Germinal center (tissue), 1 donor: ENCODE results near the gene TFR2.

Experiments
- DNase-seq: peaks from one replicate; pipeline ENCODE4 v3.0.0; 2012; ENCODE audit warnings: mixed read lengths, low spot score

TFR2 gene

DNA sequence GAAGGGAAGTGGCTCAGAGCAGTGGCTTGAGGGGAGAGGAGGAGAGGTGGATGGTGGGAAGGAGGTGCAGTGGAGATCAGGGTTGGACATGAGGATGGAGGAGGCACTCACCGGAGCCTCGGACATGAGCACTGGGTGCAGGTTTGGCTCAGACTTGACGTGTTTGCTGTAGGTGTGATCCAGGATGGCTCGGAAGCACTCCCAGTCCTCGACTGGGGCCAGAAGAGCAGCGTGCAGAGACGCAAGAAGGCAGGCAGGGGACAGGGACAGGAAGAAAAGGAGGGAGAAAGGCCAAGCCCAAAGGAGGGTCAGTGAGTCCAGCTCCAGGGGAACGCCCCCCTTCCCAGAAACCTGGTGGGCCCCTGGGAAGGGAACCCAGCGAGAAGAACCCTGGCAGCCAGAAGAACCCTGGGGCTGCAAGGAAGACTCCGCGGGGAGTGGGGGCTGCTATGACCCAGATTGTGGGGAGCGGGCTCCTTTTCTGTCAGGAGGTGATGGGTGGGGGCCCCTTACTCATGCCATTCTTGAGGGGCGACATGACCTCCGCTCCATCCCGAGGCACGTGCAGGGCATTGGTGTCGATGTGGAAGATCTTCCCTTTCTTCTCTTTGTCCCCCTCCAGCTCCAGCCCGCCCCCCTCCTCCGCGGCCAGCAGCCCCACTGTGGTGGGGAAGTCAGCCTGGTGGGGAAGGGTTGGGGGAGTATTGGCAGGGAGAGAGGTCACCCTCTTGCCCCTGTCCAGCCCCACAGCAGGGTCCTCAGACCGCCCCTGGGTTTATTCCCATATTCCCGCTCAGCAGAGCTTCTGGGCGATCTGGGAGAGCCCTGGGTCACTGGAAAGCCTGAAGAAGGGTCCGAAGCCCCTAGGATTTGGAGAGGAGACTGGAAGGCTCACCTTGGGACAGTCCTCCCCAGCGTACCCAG is 13.8 kb upstream of the TFR2 start:
- no peak for DNase-seq

DNA sequence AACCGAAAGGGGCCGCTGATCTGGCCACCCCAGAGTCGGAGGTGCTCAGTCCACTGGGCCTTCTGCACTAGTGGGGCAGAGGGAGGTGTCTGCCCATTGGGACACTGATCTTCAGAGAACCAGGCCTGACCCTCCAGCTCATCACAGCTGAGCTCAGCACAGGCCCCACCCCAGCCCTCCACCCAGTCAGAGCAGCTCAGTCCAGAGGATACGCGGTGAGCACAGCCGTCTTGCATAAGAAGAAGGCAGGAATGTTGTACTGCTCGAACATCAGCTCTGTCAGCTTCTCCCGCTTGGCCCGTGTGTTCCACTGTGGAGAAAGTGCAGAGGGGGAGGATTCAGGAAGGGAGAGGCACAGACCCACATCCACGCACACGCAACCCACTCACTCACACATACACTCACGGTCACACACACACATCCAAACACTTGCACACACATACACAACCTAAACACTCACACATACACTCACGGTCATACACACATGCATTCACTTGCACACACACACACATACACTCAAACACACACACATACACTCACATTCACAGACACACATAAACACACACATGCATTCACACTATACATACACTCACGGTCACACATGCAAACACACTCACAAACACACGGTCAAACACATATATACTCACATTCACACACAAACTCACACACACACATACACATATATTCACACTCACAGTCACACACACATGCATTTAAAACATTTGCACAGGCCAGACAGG is 8.6 kb upstream of the TFR2 start:
- DNase-seq: no peak

DNA sequence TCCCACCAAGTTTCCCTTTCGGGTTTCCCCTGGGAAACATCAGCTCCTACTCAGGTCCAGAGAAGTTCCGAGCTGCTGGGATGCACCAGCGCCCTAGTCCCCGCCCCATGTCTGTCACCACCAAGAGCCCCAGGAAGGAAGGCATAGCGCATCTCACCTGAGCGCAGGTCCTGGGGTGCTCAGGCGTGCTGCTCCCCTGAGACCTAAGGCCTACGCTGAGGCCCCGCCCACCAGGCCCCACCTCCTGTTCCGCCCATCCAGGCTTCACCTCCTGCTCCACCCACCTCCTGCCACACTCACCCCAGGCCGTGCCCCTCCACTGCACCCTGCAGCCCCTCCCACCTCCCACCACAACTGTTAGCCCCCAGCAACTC is 1.2 kb upstream of the TFR2 start:
- peak; percentile 97 for DNase-seq

DNA sequence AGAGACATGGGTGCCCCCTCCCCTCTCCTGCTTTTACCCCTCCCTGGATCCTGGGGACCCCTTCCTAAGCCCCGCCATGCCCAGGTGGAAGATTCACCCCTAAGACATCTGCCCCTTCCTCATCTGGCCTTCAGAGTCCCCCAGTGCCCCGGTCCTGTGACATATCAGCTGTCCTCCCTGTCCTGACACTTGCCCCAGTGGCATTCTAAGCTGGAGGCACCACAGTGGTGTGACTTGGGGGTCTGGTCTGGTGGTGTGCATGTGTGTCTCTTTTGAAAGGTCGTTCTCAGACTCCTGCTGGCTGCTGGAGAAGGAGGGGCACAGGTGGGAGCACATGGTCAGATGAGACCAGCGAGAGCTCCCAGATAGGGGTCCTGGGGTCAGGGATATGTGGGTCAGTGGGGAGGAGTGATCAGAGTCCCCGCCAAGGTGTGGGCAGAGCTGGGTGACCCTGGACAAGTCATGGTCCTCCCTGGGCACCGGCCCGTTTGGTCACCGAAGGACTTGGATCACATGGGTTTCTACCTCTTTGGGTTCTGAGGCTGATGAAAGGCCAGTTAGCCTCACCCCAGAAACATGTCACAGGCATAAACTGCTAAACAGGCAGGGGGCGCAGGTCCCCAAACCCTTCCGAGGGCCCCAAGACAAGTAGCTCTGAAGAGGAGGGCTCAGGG is 645 bp upstream of the TFR2 start:
- DNase-seq: no peak

DNA sequence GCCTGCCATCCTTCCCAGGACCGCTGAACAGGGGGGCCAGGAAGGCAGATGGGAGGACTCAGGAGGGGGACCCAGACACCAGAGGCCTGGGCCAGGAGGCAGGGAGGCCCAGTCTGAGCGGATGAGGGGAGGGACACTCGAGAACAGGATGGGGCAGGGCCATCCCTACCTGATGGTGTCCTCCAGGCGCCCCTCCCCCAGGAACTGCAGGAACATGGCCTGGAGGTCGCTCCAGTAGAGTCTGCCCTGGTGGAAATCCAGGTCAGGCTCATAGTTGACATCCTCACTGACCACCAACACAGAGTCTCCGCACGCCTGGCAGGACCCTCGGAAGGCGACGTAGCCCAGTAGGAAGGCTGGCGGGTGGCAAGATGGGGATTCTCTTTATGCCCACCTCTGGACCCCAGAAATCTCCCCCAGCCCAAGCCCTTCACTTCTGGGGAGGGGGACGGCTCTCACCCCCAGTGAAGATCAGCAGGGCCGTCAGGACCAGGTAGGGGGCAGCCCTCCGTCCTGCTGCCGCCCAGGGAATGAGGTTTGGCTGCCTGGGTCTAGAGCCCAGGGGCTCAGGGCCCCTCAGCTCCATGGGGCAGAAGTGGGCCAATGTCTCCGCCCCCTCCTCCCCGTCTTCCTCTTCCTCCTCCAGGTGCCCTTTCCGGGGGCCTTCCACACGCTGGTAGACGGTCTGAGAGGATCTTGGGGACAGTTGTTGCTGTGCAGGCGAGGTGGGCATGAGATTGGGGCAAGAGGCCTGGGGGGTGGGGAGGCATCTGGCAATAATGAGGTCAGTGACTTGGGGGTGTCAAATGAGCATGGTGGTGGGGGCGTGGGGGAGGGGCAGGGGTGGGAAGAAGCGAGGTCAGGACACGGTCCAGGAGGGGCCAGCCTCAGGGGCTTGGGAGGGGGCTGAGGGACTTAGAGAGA is 573 bp downstream of the TFR2 start:
- no peak for DNase-seq

DNA sequence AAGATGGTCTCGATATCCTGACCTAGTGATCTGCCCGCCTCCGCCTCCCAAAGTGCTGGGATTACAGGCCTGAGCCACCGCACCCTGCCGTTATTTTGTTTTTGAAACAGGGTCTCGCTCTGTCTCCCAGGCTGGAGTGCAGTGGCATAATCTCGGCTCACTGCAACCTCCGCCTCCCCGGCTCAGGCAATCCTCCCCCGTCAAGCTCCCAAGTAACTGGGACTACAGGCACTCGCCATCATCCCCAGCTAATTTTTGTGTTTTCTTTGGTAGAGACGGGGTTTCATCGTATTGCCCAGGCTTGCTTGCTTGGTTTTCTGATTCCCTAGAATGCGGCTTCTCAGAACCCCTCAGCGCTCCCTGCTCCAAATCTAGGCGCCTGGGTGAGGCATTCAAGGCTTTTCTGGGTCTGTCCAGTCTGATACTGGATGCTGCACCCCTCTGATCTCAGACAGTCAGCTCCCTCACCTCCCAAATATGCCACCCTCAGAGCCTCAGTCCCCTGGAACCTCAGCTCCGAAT is 1.3 kb downstream of the TFR2 start:
- DNase-seq: no peak

DNA sequence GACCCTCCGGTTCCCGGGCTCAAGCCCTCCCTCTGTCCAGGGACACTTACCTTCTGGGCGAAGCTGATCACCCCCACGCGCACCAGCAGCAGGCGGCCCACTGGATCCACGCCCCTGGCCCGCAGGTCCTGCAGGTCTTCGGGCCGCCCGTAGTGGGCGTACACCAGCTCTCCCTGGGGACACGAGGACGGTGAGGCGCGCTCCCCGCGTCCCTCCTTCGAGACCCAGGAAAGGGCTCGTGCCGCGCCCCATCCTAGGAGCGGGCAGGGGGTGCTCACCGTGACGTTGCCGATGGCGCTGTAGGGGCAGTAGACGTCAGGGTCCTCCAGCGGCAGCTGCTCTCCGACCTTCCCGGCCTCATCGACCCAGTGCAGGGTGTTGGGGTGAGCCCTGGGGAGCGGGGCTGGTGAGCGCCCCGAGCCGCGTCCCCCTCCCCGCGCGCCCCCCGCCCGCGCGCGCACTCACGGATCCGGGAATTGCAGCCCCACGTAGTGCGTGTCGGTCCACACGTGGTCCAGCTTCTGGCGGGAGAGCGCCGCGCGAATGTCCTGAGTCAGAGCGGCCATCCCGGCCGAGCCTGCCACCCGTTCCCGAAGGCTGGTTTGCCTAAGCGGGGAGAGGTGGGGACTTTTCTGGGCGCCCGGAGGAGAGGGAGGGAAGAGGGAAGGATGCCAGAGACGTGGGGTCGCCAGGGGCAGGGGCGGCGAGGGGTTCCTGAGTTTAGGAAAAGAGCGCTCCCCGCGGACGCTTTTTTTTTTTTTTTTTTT is 8.2 kb downstream of the TFR2 start:
- DNase-seq: peak; percentile 60

DNA sequence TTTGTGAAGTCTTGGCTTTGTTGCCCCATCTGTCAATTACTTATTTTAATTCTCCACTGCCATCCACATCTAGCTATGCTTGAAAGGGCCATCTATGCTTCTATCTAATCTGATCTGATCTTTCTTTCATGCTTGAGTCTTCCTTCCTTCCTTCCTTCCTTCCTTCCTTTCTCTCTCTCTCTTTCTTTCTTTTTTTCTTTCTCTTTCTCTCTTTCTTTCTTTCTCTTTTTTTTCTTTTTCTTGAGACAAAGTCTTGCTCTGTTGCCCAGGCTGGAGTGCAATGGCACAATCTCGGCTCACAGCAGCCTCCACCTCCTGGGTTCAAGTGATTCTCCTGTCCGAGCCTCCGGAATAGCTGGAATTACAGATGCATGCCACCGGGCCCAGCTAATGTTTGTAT is 11.3 kb downstream of the TFR2 start:
- DNase-seq: no peak

DNA sequence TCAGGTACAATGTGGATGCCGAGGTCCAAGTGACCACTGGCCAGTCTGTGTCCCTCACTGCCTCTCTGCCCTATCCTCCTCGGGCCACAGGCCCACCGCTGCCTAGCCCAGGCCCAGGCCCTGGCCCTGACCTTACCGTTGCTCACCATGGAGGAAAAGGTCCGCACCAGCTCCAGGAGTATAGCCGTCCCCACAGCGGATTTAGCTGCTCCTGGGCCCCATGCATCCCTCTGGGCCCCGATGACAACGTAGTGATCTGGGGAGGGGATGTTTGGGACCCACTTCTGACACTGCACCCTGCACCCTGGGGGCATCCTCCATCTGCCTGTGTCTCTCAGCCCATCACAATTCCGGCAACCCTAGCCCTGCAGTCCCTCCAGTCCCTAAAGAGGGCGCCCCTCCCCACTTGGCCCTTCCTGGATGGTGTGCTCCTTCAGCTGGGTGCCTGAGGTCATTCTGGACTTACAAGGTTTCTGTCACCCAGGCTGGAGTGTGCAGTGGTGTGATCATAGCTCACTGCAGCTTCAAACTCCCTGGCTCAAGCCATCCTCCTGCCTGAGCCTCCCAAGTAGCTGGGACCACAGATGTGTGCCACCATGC is 12.1 kb downstream of the TFR2 start:
- DNase-seq: no peak

DNA sequence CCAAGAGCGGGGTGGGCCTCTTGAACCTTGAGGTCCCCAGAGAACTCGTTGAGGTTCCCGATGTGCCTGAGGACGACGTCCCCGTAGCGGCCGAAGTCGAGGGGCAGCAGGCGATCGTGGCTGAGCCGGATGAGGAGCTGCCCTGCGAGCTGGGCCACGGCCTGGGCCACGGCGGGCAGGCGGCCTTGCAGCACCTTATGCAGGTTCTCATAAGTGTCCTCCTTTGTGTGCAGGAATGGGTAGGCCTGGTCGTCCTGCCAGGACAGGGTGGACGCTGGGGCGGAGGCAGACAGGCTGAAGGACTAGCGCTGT is 14.2 kb downstream of the TFR2 start:
- no peak for DNase-seq

DNA sequence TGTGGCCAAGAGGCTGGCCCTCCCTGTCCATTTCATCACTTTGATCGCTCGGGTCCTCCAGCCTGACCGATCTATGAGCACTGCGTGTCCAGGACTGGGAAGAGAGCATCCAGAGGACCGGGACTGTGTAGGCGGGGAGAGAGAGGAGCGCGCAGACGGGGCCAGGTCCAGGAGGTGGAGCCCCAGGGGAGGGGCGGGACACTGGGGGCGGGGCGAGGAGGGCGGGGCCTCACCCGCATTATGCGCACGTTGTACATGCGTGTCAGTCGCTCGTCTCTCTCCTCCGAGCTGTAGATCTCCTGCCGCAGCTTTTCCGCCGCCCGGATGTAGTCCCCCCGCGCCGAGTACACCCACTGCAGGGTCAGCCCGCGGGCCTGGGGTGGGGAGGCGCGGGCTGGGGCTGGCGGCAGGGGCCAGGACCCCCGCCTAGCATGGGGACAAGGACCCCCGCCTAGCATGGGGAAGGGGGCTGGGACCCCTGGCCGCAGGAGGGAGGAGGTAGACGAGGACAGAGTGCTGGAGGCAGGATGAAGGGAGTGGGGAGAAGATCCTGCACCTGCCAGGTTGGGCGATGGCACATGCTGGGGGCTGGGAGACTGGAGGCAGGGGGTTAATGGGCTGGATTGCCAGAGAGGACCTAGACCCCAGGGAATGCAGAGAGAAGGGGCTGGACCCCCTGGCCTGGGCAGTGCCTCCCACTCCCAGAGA is 14.7 kb downstream of the TFR2 start:
- DNase-seq: peak; percentile 96

DNA sequence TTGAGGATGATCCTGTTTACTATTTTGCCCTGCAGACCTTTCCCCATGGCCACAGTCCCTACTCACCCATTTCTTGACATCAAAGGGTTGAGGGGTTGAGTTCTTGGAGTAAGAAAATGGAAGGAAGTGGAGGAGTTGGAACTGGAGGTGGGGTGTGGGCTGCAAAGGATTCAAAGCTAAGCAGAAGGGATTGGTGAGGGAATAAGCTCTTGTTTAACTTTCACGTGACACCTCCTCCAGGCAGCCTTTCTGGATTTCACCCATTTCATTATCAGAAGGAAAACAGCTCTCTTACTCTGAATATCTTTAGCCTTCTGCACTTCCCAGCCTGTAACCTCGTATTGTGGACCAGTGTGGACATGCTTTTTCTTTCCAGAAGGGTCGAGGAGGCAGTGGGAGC is 15.3 kb downstream of the TFR2 start:
- no peak for DNase-seq

DNA sequence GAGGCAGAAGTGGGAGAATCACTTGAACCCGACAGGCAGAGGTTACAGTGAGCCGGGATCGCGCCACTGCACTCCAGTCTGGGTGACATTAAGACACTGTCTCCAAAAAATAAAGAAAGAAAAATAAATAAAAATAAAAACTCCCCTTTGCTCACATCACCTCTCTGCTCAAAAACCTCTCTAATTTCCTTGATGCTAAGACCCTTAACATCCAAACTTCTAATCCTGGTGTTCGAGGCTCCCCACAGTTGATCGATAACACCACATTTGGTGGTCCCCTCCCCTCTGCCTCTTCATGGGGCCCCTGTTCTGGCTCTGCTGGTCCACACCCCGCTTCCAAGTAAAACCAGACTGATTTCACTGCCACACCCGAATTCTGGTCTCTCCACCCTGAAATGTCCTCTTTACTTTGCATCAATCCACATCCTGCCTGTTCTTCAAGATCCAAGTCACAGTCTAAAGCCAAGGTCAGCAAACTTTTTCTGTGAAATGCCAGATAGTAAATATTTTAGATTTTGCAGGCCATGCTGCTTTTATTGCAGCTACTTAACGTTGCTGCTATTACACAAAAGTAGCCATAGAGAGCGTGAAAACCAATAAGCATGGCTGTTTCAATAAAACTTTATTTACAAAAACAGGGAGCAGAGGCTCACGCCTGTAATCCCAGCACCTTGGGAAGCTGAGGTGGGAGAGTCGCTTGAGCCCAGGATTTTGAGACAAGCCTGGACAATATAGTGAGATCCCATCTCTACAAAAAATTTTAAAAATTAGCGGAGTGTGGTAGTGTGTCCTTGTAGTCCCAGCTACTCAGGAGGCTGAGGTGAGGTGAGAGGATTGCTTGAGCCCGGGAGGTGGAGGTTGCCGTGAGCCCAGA is 17.2 kb downstream of the TFR2 start:
- no peak for DNase-seq

DNA sequence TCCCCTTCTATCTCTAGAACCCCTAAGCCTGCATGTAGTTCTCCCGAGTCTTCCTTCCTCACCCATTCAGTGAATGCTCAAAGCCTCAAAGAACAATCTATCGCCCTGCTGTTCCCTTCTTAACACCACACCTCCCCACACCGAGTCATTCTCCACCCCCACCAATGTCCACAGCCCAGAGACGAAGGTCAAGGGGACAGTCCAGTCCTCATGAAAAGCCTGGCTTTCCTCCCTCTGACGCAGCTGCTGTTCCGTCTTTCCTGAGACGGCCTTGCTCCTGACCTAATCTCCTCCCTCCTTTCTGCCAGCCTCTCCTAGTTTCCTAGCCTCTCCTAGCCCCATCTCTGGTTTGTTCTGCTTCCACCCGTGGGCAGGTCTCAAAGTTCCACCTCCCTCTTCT is 19.8 kb downstream of the TFR2 start:
- DNase-seq: no peak

DNA sequence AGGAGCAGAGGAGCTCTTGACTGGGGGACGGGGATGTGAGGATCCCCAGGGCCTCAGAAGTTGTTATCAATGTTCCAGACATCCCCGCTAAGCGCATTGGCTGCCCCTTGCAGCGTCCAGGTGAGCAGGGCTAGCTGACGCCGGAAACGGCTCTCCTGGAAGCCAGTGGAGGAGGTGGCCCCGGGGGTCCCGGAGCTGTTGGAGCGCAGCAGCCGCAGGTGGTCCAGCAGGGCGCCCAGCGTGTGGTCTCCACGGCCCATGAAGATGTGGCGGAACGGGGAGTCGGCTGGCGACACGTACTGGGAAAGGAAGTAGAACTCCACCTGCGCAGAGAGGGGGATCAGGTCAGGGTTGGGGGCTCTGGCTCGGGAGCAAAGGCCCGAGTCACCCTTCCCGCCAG is 20.5 kb downstream of the TFR2 start:
- DNase-seq: no peak

DNA sequence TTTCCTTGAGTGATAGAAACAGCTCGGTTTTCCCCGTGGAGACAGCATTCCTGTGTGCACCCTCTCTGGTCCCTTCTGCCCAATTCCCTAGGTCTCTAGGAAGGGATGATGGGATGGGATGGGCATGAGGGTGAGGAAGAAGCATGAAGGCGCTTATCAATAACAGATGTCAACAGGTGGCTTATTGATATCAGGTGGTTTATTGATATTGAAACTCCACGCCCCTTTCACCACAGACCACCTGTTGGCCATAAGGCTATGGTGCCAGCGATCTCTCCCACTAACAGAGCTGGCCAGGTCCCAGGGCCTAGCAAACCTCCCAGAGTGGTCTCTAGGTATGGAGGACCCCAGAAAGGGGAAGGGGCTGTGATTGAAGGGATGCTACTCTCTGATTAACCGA is 21.1 kb downstream of the TFR2 start:
- no peak for DNase-seq

DNA sequence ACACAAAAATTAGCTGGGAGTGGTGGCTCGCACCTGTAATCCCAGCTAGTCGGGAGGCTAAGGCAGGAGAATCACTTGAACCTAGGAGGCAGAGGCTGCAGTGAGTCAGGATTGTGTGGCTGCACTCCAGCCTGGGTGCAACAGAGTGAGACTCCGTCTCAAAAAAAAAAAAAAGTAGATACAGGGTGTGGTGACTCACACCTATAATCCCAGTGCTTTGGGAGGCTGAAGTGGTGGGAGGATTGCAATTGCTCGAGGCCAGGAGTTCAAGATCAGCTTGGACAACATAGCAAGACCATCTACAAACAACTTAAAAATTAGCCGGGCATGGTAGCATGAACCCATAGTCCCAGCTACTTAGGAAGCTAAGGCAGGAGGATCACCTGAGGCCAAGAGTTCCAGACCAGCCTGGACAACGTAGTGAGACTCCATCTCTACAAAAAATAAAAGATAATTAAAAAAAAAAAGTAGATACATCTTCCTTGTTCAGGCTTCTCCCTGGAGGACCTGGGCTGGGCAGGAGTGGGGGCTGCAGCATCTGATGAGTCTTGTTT is 27.0 kb downstream of the TFR2 start:
- DNase-seq: no peak

DNA sequence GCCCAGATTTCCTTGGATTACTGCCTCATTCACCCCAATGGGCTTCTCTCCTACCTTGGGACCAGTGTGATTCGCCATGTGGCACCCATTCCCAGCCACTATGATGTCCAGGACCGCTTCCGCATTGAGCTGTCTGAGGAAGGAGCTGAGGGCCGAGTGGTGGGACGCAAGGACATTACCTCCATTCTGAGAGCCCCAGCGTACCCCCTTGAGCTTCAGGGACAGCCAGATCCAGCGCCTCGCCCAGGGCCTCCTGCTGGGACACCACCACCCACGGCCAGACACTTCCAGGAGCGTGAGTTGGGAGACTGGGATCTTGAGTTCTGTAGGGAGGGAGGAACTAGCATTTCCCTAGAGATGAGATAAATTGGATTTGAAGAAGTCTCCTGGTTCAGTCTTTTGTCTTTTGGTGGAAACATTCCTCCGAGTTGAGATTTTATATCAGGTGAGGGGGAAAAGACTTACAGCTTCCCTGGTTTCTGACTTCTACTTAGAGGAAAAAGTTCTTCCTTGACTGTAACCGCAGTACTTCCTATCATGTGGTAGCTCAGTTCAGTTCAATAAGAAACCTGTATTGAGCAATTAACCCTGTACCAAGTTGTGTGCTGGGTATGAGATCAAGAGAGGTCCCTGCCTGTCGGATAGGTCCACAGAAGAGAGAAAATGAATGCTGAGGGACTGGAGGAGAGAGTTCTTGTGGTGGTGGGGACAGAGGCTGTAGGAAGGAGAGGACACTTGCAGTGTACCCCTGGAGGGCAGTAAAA is 27.8 kb downstream of the TFR2 start:
- no peak for DNase-seq
